ENCODE results near the gene PIWIL1. TPM values are rescaled to one million over a fixed set of nuclear protein-coding genes. Genes with fewer than 3 reads are reported as not detected.

Gene PIWIL1
- total RNA-seq, 1 experiment from 2014 or later = not detected

GRCh38 chr12:130405332-130405731, 67.6 kb downstream of the PIWIL1 start:
- TF ChIP-seq EZH2phosphoT487 (IDR thresholded peaks at IDR 0.05; ENCODE audit: borderline replicate concordance, low read length) (no peak), CTCF (conservative IDR thresholded peaks at IDR 0.05; ENCODE audit: low read depth, low read length) (no peak), EZH2 (IDR thresholded peaks at IDR 0.05; ENCODE audit: low read length, unreplicated experiment) (no peak)
- DNase-seq (no peak), ATAC-seq (no peak)
- Histone ChIP-seq H3K79me2 (ENCODE audit: low read length) (no peaks in the 10 kb centered on the region), H3K9me2 (replicated peaks; ENCODE audit: low read length) (no peaks in the 10 kb centered on the region), H3K36me3 (ENCODE audit: low read depth, low read length) (no peaks in the 10 kb centered on the region), H4K20me1 (ENCODE audit: low read length) (no peaks in the 10 kb centered on the region), H3K4me1 (ENCODE audit: insufficient read depth, low read length) (no peaks in the 10 kb centered on the region), H3K27ac (ENCODE audit: low read length) (no peak overlapping the region), H3F3A (ENCODE audit: low read length, unreplicated experiment) (no peaks in the 10 kb centered on the region), H3K4me2 (ENCODE audit: low read length) (no peak overlapping the region), H3K27me3 (ENCODE audit: low read length) (no peaks in the 10 kb centered on the region), H2AFZ (ENCODE audit: low read length) (no peak overlapping the region), H3K4me3 (ENCODE audit: low read length) (no peak overlapping the region), H3K9ac (ENCODE audit: low read length) (no peak overlapping the region), H3K9me3 (ENCODE audit: low read length) (no peaks in the 10 kb centered on the region)
- no TSS peak for BruUV-seq (replicated peaks)
- POLR2A ChIA-PET (ENCODE audit: unreplicated experiment) = no interaction called here
- intact Hi-C loops (cut with micrococcal nuclease) = no loop called here
- CTCF ChIA-PET = no interaction called here

GRCh38 chr12:130412384-130412783, 74.7 kb downstream of the PIWIL1 start:
- Histone ChIP-seq H3K79me2 (ENCODE audit: low read length) (no peaks in the 10 kb centered on the region), H2AFZ (ENCODE audit: low read length) (no peak overlapping the region), H3K4me1 (ENCODE audit: insufficient read depth, low read length) (no peaks in the 10 kb centered on the region), H3K4me3 (ENCODE audit: low read length) (no peak overlapping the region), H3K36me3 (ENCODE audit: low read depth, low read length) (no peaks in the 10 kb centered on the region), H3K4me2 (ENCODE audit: low read length) (no peak overlapping the region), H3K27me3 (ENCODE audit: low read length) (no peaks in the 10 kb centered on the region), H4K20me1 (ENCODE audit: low read length) (no peaks in the 10 kb centered on the region), H3F3A (ENCODE audit: low read length, unreplicated experiment) (no peaks in the 10 kb centered on the region), H3K9ac (ENCODE audit: low read length) (no peak overlapping the region), H3K9me3 (ENCODE audit: low read length) (no peaks in the 10 kb centered on the region), H3K9me2 (replicated peaks; ENCODE audit: low read length) (no peaks in the 10 kb centered on the region), H3K27ac (ENCODE audit: low read length) (no peak overlapping the region)
- ChIA-PET CTCF (no interaction called here), POLR2A (ENCODE audit: unreplicated experiment) (no interaction called here)
- ATAC-seq (no peak), DNase-seq (no peak)
- BruUV-seq (replicated peaks) = no TSS peak
- no peak for TF ChIP-seq EZH2 (IDR thresholded peaks at IDR 0.05; ENCODE audit: low read length, unreplicated experiment)
- no peak for TF ChIP-seq EZH2phosphoT487 (IDR thresholded peaks at IDR 0.05; ENCODE audit: borderline replicate concordance, low read length)
- TF ChIP-seq CTCF (conservative IDR thresholded peaks at IDR 0.05; ENCODE audit: low read depth, low read length) = no peak
- intact Hi-C loops (cut with micrococcal nuclease) = no loop called here

GRCh38 chr12:130413909-130414308, 76.2 kb downstream of the PIWIL1 start:
- no peaks in the 10 kb centered on the region for H3K36me3 ChIP-seq (ENCODE audit: low read depth, low read length)
- no peak overlapping the region for H3K9ac ChIP-seq (ENCODE audit: low read length)
- no peaks in the 10 kb centered on the region for H3K4me1 ChIP-seq (ENCODE audit: insufficient read depth, low read length)
- H3K27me3 ChIP-seq (ENCODE audit: low read length) = no peaks in the 10 kb centered on the region
- POLR2A ChIA-PET (ENCODE audit: unreplicated experiment) = no interaction called here
- BruUV-seq (replicated peaks) = no TSS peak
- H3K9me3 ChIP-seq (ENCODE audit: low read length) = no peaks in the 10 kb centered on the region
- H3K4me3 ChIP-seq (ENCODE audit: low read length) = no peak overlapping the region
- no peak overlapping the region for H3K27ac ChIP-seq (ENCODE audit: low read length)
- ATAC-seq (no peak), DNase-seq (no peak)
- H4K20me1 ChIP-seq (ENCODE audit: low read length) = no peaks in the 10 kb centered on the region
- no peak overlapping the region for H2AFZ ChIP-seq (ENCODE audit: low read length)
- TF ChIP-seq EZH2 (IDR thresholded peaks at IDR 0.05; ENCODE audit: low read length, unreplicated experiment) = no peak
- no peak for TF ChIP-seq EZH2phosphoT487 (IDR thresholded peaks at IDR 0.05; ENCODE audit: borderline replicate concordance, low read length)
- TF ChIP-seq CTCF (conservative IDR thresholded peaks at IDR 0.05; ENCODE audit: low read depth, low read length) = no peak
- H3K4me2 ChIP-seq (ENCODE audit: low read length) = no peak overlapping the region
- CTCF ChIA-PET = no interaction called here
- intact Hi-C loops (cut with micrococcal nuclease) = no loop called here
- no peaks in the 10 kb centered on the region for H3K9me2 ChIP-seq (replicated peaks; ENCODE audit: low read length)
- H3F3A ChIP-seq (ENCODE audit: low read length, unreplicated experiment) = no peaks in the 10 kb centered on the region
- H3K79me2 ChIP-seq (ENCODE audit: low read length) = no peaks in the 10 kb centered on the region

Measured in PC-3 (cell line).